HS-27A (cell line): ENCODE data around the gene MSH3.

Experiments
- DNase-seq: peaks from one replicate; pipeline ENCODE4 v3.0.0-alpha.2; 2012; ENCODE audit warnings: low read depth, missing footprints

Gene MSH3

GRCh38 chr5:80654391-80655230 is at the start of gene MSH3, which contains the start of gene DHFR:
Gene MSH3, plus strand, starts transcription at chr5:80654652. Its CDS starts 76 bp downstream, at chr5:80654728.
Gene DHFR, minus strand, starts transcription at chr5:80654983. Its CDS starts 494 bp downstream, at chr5:80654489.
- DNase-seq: peak; percentile 48

DNA sequence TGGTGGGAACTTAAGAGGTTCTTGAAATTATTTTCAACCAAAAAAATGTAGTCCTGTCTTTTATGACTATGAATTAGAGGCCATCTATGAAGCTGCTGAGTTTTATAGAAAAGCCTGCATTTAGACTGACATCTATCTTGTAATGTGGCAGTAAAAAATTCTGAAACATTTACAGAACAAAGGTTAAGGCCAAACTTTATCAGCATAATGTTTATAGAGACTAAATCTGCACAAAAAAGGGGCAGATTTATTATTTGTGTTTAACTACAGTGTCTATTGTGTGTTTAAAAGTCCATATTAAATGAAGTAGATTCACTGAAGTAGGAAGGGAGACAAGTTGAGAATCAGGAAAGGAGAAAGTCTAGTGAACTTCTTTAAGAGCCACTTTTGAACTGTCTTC is 47.1 kb upstream of the MSH3 start:
- no peak for DNase-seq

GRCh38 chr5:80607832-80608231 is 46.6 kb upstream of the MSH3 start:
- no peak for DNase-seq

GRCh38 chr5:80608731-80609130 is 45.7 kb upstream of the MSH3 start:
- no peak for DNase-seq

DNA sequence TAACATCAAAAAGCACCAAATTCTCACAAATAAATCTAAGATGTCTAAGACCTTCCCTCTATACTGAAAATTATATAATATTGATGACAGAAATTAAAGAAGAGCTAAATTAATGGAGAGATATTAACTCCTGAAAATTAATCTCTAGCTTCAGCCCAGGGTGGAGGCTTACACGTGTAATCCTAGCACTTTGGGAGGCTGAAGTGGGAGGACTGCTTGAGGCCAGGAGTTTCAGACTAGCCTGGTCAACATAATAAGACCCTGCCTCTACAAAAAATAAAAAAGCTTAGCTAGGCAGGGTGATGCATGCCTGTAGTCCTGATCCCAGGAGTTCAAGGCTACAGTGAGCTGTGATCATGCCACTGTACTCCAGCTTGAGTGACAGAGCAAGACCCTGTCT is 44.8 kb upstream of the MSH3 start:
- DNase-seq: no peak

DNA sequence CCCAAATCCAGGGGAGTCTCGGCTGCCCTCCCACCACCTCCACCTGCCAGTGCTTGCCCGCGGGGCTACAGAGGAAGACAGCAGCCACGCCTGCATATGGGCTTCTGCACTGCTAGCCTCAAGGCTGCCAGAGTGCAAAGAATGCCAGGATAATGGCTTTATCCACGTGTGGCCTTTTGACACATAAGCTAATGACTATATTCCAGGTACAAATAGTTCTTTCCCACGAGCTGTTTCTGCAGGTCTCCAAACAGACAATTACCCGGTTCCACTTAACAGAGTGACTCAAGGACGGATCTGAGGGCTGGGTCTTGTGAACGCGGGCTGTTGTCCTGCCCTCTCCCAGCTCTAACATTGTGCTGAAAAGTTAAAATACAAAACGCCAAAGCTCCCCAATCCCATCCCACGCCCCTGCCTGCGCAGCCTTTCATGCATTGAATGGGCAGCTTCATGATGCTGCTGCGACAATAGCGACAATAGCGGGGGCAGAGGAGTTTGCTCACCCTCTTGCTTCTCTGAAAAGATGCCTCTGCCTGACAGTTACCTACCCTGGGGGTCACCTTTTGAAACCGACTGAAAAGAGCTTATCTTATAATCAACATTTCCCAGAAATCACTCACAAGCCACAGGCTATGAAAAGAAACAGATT is 39.1 kb upstream of the MSH3 start:
- no peak for DNase-seq

DNA sequence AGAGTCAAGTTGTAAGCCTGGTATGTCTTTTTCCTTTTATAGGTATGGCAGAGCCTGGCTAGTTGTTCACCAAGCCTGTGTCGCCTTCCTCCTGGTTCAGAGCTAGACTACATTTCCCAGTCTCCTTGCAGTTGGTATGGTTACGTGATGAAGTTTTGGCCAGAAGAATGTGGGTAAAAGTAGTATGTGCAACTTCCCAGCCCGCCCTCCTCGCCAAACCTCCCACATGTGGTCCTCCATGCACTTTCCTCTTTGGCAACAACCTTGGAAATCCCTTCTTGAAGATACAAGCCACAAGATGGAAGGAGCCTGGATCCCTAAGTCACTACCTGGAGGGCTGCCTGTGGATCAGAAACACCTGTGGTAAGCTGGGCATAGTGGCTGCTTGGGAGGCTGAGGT is 36.0 kb upstream of the MSH3 start:
- DNase-seq: no peak

- no peak for DNase-seq
Observed at GRCh38 chr5:80619086-80619485, 35.4 kb upstream of the MSH3 start.

DNA sequence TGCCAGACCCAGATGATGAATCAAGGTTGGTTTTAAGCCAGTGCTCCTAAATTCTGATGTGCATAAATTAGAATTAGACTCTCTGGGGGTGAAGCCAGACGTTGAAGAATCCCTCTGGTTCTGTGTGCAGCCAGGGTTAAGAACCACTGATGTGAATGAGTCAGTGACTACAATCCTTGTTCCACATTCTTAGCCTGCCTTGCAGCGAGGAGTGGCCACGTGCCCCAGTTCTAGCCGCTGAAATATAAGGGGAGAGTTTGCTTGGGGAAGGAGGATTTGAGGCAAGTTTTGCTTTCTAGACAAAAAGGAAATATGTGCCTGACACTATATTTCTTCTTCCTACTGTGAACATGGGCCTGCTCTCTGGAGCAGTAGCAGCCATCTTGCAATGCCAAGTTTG is 34.2 kb upstream of the MSH3 start:
- no peak for DNase-seq

GRCh38 chr5:80622756-80623155 is 31.7 kb upstream of the MSH3 start:
- no peak for DNase-seq

GRCh38 chr5:80623999-80624398 is 30.5 kb upstream of the MSH3 start:
- no peak for DNase-seq

- no peak for DNase-seq
Observed at GRCh38 chr5:80625230-80625629, 29.2 kb upstream of the MSH3 start.

DNA sequence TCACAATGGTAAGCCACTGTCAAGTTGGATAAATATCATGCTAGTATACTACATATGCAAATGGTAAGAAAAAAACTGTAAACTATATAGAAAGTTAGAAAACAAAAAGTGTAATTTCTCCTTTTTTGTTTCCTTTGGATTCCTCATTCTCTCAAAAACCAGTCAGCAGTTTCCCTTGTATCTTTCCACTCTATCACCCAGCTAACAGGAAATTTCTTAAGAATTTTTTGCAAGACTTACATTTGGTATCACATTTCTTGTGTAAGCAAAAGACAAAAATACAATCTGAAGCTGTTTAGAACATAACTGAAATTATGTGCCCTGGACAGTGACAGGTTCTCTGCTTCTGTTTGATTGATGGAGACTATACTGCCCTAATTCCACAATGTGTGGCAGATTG is 25.2 kb upstream of the MSH3 start:
- no peak for DNase-seq

DNA sequence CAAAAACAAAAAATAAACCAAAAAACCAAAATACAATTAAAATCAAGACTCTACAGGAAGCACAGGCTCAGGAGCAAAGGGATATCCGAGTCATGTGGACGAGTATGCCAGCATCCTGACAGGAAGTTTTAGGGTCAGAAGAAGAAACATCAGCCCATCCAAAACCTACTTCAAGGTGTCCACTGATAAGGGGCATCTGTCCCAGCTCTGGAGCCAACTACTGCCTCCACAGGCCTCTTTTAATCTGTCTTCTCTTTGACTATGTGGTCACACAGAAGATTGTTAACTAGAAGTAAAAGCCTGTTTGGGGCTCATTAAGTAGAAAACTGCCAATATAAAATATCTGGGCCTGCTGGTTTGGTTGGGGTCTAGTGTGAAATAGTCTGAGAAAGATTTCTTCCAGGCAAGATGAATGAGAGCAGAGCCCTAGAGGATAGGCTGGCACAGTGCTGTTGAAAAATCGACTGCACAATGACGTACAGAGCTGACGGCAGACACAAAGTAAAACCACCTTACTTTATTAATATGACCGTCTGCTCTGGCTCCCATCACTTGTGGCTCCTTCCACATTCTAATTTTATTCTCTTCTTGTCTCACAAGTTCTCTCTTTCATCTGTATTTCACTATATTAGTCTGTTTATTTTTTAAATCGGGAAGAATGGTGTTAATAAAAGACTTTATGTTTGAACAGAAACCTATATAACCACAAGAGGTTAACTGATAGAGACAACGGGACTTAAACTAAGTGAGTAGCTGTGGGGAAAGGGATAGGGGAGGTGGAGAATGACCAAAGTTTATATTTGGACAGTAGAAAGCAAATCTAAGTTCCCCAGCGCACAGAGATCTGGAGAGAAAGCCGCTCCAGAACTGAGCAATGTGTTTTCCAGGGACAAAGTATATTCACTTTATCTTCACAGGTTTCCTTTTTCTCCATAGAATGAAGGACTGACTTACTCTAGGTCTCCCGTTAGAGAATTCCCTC is 22.9 kb upstream of the MSH3 start:
- DNase-seq: no peak

- no peak for DNase-seq
Observed at GRCh38 chr5:80632700-80633099, 21.8 kb upstream of the MSH3 start.

- no peak for DNase-seq
Observed at GRCh38 chr5:80634193-80634592, 20.3 kb upstream of the MSH3 start.

DNA sequence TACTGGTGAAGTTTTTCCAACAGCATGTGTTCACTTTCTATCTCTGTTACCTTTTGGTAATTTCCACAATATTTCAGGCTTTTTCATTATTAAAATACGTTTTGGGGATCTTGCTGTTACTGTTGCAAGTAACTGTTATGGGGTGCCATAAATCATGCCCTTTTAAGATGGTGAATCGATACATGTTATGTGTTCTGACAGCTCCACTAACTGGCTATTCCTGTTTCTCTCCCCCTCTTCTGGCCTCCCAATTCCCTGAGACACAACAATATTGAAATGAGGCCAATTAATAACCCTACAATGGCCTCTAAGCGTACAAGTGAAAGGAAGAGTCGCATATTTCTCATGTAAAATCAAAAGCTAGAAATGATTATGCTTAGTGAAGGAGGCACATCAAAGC is 13.1 kb upstream of the MSH3 start:
- no peak for DNase-seq

- no peak for DNase-seq
Observed at GRCh38 chr5:80644900-80645299, 9.6 kb upstream of the MSH3 start.

DNA sequence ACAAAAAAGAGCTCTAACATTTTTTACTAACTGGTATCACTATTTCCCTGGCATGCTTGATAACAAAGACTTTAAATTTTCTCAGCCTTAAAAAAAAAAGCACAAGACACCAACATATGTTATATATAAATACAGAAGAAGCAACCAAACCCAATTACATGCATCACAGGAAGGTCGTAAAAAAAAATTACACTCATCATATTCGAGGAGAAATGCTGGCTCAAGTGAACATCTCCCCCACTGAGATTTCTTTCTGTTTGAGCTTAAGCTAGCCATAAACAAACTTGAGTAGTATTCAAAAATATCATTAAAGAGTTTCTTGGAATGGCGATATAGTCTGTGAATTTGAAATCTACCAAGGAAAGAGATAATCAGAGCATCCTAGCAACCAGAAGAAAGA is 7.5 kb upstream of the MSH3 start:
- DNase-seq: no peak

DNA sequence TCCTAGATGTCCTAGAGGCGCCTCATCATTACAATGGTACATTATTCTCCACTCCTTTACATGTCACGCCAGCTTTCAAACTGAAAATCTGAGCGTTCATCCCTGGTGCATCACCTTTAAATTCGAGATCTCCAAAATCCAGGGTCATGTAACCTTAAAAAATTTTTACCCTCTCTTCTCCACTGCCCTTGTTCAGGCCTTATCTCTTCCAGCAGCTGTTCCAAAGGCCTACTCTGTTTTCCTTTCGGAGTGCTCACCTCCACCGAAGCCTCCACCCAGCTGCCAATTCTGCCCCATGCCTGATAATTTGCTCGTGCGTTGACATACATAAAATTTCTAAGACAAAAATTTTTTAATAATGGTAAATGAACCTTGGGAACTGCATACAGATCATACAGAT is 950 bp upstream of the MSH3 start:
- no peak for DNase-seq

GRCh38 chr5:80654054-80654390 is 430 bp upstream of the MSH3 start:
- no peak for DNase-seq

DNA sequence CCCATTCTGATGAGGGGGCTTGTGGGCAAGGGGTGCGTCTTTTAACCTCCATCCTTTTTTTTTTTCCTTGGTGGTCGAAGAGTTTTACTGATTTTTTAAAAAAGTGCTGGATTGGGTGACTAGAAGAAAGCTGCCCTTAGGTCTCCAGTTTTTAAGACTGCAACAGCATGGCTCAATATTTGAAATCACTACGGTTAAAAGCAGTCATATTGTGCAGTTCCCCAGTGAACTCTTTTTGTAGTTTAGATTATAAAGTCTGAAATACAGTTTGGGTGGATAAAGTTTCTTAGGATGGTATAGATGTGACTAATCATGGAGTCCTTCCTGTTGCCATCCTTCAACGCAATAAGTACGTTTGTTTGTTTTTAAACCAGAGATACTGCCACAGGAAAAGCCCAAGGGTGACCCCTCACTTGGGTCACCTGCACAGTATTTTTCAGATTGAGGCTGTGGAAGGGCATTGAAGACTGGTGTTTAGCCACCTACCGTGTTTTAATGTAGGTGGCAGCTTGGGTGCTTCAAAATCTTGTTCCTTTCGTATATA is 851 bp downstream of the MSH3 start:
- DNase-seq: no peak
